Astrocyte (in vitro differentiated cells and primary cell): ENCODE data around the gene SLCO4A1. TPM values are rescaled to one million over a fixed set of nuclear protein-coding genes. Genes with fewer than 3 reads are reported as not detected.

Source experiments
- DNase-seq: peaks from one replicate; pipeline ENCODE4 v3.0.0-alpha.2; 2010; ENCODE audit warnings: low read depth
- FAIRE-seq: peaks from 2 replicates; lab custom pipeline; 2011; peaks lifted over from hg19 to GRCh38; lab: Jason Lieb, UNC
- H2AFZ ChIP-seq: 2 replicates; pipeline ENCODE4 v1.6.0; 2012; ENCODE audit warnings: low read depth, low read length, inconsistent platforms
- H3K27ac ChIP-seq: 2 replicates; pipeline ENCODE4 v1.5.1; 2011; ENCODE audit warnings: low read depth, low read length, inconsistent platforms
- H3K27me3 ChIP-seq: 2 replicates; pipeline ENCODE4 v1.6.0; 2011; ENCODE audit warnings: low read length, inconsistent platforms; ENCODE audit not compliant: insufficient read depth
- H3K36me3 ChIP-seq: 2 replicates; pipeline ENCODE4 v1.5.1; 2011; ENCODE audit warnings: low read length, inconsistent platforms; ENCODE audit not compliant: insufficient read depth
- H3K4me1 ChIP-seq: 2 replicates; pipeline ENCODE4 v1.5.1; 2011; ENCODE audit warnings: low read length, inconsistent platforms; ENCODE audit not compliant: insufficient read depth
- H3K4me2 ChIP-seq: 2 replicates; pipeline ENCODE4 v1.6.0; 2012; ENCODE audit warnings: low read length, inconsistent platforms
- H3K4me3 ChIP-seq: 2 replicates; pipeline ENCODE4 v1.5.1; 2011; ENCODE audit warnings: low read depth, mild to moderate bottlenecking, low read length, inconsistent platforms; ENCODE audit not compliant: insufficient read depth
- H3K79me2 ChIP-seq: 2 replicates; pipeline ENCODE4 v1.6.0; 2012; ENCODE audit warnings: mild to moderate bottlenecking, low read length, inconsistent platforms; ENCODE audit not compliant: insufficient read depth
- H3K9ac ChIP-seq: 2 replicates; pipeline ENCODE4 v1.6.0; 2012; ENCODE audit warnings: mild to moderate bottlenecking, low read length, inconsistent platforms
- H3K9me3 ChIP-seq: 2 replicates; pipeline ENCODE4 v1.5.1; 2012; ENCODE audit warnings: low read depth, mild to moderate bottlenecking, low read length, inconsistent platforms; ENCODE audit not compliant: insufficient read depth
- H4K20me1 ChIP-seq: 2 replicates; pipeline ENCODE4 v1.6.0; 2012; ENCODE audit warnings: low read length, inconsistent platforms; ENCODE audit not compliant: insufficient read depth
- H3K27ac Mint-ChIP-seq: one replicate; pipeline ENCODE4 v1.8.0; 2021; ENCODE audit warnings: mild to moderate bottlenecking, mixed read lengths; ENCODE audit not compliant: unreplicated experiment
- H3K27me3 Mint-ChIP-seq: one replicate; pipeline ENCODE4 v1.8.0; 2021; ENCODE audit warnings: low read depth, mixed read lengths; ENCODE audit not compliant: unreplicated experiment
- H3K36me3 Mint-ChIP-seq: one replicate; pipeline ENCODE4 v1.8.0; 2021; ENCODE audit warnings: low read depth, mixed read lengths; ENCODE audit not compliant: unreplicated experiment
- H3K4me1 Mint-ChIP-seq: one replicate; pipeline ENCODE4 v1.8.0; 2021; ENCODE audit warnings: low read depth, mixed read lengths; ENCODE audit not compliant: unreplicated experiment
- H3K4me3 Mint-ChIP-seq: one replicate; pipeline ENCODE4 v1.8.0; 2021; ENCODE audit warnings: mild to moderate bottlenecking, moderate library complexity, mixed read lengths; ENCODE audit not compliant: unreplicated experiment
- H3K9me3 Mint-ChIP-seq: one replicate; pipeline ENCODE4 v1.8.0; 2021; ENCODE audit warnings: mild to moderate bottlenecking, mixed read lengths; ENCODE audit not compliant: unreplicated experiment
- CTCF ChIP-seq: IDR thresholded peaks from 2 replicates; pipeline ENCODE4 v1.5.1; 2011; ENCODE audit warnings: low read depth, mild to moderate bottlenecking, inconsistent platforms, low read length, moderate library complexity; ENCODE audit not compliant: insufficient read depth
- EZH2 ChIP-seq: IDR thresholded peaks from 2 replicates; pipeline ENCODE4 v1.6.1; 2012; ENCODE audit warnings: mild to moderate bottlenecking, low read length, inconsistent platforms; ENCODE audit not compliant: insufficient read depth
- total RNA-seq: library from RNA; stranded (reverse); gene quantifications from 2 replicates; pipeline ENCODE4 v1.2.1, GENCODE V29; 2021

SLCO4A1 gene
- total RNA-seq, 1 donor from 2014 or later: 0.43 TPM

GRCh38 chr20:62708591-62709536 lies 66.6 kb downstream of the SLCO4A1 start, which contains the start of gene NTSR1:
NTSR1 (plus strand) TSS chr20:62708836; CDS start chr20:62709208, 372 bp downstream.
- FAIRE-seq: no peak

GRCh38 chr20:62709537-62709905 lies 67.2 kb downstream of the SLCO4A1 start:
- peaks cover 41% of the 10 kb centered on the region for H3K27me3 ChIP-seq
- Mint-ChIP-seq H3K27me3 (peaks cover 52% of the 10 kb centered on the region), H3K27ac (no peak overlapping the region)

More at GRCh38 chr20:62708591-62709536, 66.6 kb downstream of the SLCO4A1 start, which contains the start of gene NTSR1:
- Histone ChIP-seq H3K36me3 (no peaks in the 10 kb centered on the region), H2AFZ (no peak within 1 kb of the TSS), H3K4me2 (peak within 1 kb of the TSS; percentile 46), H3K9me3 (no peaks in the 10 kb centered on the region), H3K79me2 (no peaks in the 10 kb centered on the region), H3K4me1 (peaks cover 14% of the 10 kb centered on the region), H3K9ac (no peak within 1 kb of the TSS), H4K20me1 (no peaks in the 10 kb centered on the region), H3K4me3 (no peak within 1 kb of the TSS), H3K27me3 (peaks cover 36% of the 10 kb centered on the region), H3K27ac (no peak within 1 kb of the TSS)
- peak; percentile 95 for TF ChIP-seq EZH2
- TF ChIP-seq CTCF: no peak
- DNase-seq: no peak
- H3K4me1 Mint-ChIP-seq: peaks cover 8% of the 10 kb centered on the region
- H3K27ac Mint-ChIP-seq: no peak within 1 kb of the TSS
- no peaks in the 10 kb centered on the region for H3K36me3 Mint-ChIP-seq
- no peaks in the 10 kb centered on the region for H3K9me3 Mint-ChIP-seq
- H3K4me3 Mint-ChIP-seq: no peak within 1 kb of the TSS
- peaks cover 45% of the 10 kb centered on the region for H3K27me3 Mint-ChIP-seq

More at GRCh38 chr20:62709537-62709905, 67.2 kb downstream of the SLCO4A1 start:
- FAIRE-seq (no peak), DNase-seq (no peak)
- H3K9me3 Mint-ChIP-seq: peaks cover 2% of the 10 kb centered on the region
- Histone ChIP-seq H3K4me1 (peaks cover 7% of the 10 kb centered on the region), H2AFZ (no peak overlapping the region), H3K79me2 (no peaks in the 10 kb centered on the region), H3K9me3 (peaks cover 2% of the 10 kb centered on the region), H4K20me1 (no peaks in the 10 kb centered on the region), H3K27ac (no peak overlapping the region), H3K9ac (no peak overlapping the region), H3K36me3 (no peaks in the 10 kb centered on the region), H3K4me2 (no peak overlapping the region), H3K4me3 (no peak overlapping the region)
- H3K36me3 Mint-ChIP-seq: no peaks in the 10 kb centered on the region
- TF ChIP-seq CTCF (no peak), EZH2 (no peak)
- no peak overlapping the region for H3K4me3 Mint-ChIP-seq
- peaks cover 3% of the 10 kb centered on the region for H3K4me1 Mint-ChIP-seq
